Right lobe of liver (tissue), 6 donors: ENCODE measurements around the gene STRADA. TPM values are rescaled to one million over a fixed set of nuclear protein-coding genes. Genes with fewer than 3 reads are reported as not detected.

Experiments used
- ATAC-seq, 4 donors: fragments of 200-7000 bp; cut with Tn5 transposase; one replicate each; pipeline ENCODE4 v1.9.1; 2020; ENCODE audit warnings: mild to moderate bottlenecking in 4 of 4, moderate library complexity in 4 of 4
- DNase-seq, 3 donors: peaks; one replicate each; pipeline ENCODE4 v3.0.0-alpha.2; 2020
- H3K27ac ChIP-seq, 3 donors: fragments of 200-600 bp; one replicate each; pipeline ENCODE4 v1.8.0; 2022
- H3K27me3 ChIP-seq, 2 donors: fragments of 200-600 bp; one replicate each; pipeline ENCODE4 v1.8.0; 2022
- H3K36me3 ChIP-seq, 4 donors: fragments of 200-600 bp; sonication (generic) in 1 of 4; one replicate each; pipeline versions ENCODE4 v1.5.1 to v1.8.0; 2017 to 2022; ENCODE audit warnings: control low read depth in 1 of 4
- H3K4me1 ChIP-seq, 4 donors: fragments of 200-600 bp; sonication (generic) in 1 of 4; one replicate each; pipeline versions ENCODE4 v1.5.1 to v1.8.0; 2017 to 2022; ENCODE audit warnings: control low read depth in 1 of 4
- H3K4me3 ChIP-seq, 3 donors: fragments of 200-600 bp; one replicate each; pipeline ENCODE4 v1.8.0; 2022
- H3K9me3 ChIP-seq, 4 donors: fragments of 200-600 bp; sonication (generic) in 1 of 4; one replicate each; pipeline versions ENCODE4 v1.5.1 to v1.8.0; 2017 to 2022; ENCODE audit warnings: control low read depth in 1 of 4
- POLR2A ChIP-seq: fragments of 450-650 bp; IDR thresholded peaks from one replicate; pipeline ENCODE4 v1.6.1; 2017; ENCODE audit warnings: antibody characterized with exemption, mild to moderate bottlenecking
- WGBS: methylation state at CpG from one replicate; pipeline ENCODE4 v1.1.6; 2018; ENCODE audit warnings: low coverage, low lambda C conversion rate; ENCODE audit not compliant: insufficient coverage; ENCODE audit errors: missing lambda C conversion rate; 5-methylcytosine and 5-hydroxymethylcytosine counted together
- intact Hi-C, 2 donors: fragments of 100-400 bp; cut with DNase I; formaldehyde crosslinking; loops; one replicate each; pipeline versions ENCODE4 v1.11.2 to v1.14.1; 2022
- total RNA-seq, 6 experiments: library from RNA; depleted of rRNA in 2 of 6; stranded (reverse); fragments of >200 nt in 2 of 6; fragmentation: NEBNext Ultra II Directional in 3 of 6; extraction: Animal tissue kit (Norgen Biotek cat#: 25700) in 3 of 6; gene quantifications; one replicate each; pipeline versions ENCODE4 v1.1.0 to v1.2.4, GENCODE V29; 2016 to 2023
- TF ChIP-seq, protein P1 (sequence below), 4 donors: fragments of 200-600 bp in 3 of 4; fragments of 450-650 bp in 1 of 4; IDR thresholded peaks; one replicate each; pipeline versions ENCODE4 v1.5.1 to v1.8.0; 2016 to 2022; ENCODE audit warnings: antibody characterized with exemption in 4 of 4, mild to moderate bottlenecking in 2 of 4
- donor health status: DM: no; HTN: yes; CAD: no.
- donor health status: DM: no; HTN: no; CAD: no.
- donor health status: DM: no; HTN: no; CAD: no.
- donor health status: DM: no; HTN: yes; CAD: no.
- donor health status: DM: no; HTN: yes; CAD: no.

Gene STRADA
- total RNA-seq, 6 experiments from 2014 or later = 8.4 to 15.1 (median 13.0) TPM

DNA sequence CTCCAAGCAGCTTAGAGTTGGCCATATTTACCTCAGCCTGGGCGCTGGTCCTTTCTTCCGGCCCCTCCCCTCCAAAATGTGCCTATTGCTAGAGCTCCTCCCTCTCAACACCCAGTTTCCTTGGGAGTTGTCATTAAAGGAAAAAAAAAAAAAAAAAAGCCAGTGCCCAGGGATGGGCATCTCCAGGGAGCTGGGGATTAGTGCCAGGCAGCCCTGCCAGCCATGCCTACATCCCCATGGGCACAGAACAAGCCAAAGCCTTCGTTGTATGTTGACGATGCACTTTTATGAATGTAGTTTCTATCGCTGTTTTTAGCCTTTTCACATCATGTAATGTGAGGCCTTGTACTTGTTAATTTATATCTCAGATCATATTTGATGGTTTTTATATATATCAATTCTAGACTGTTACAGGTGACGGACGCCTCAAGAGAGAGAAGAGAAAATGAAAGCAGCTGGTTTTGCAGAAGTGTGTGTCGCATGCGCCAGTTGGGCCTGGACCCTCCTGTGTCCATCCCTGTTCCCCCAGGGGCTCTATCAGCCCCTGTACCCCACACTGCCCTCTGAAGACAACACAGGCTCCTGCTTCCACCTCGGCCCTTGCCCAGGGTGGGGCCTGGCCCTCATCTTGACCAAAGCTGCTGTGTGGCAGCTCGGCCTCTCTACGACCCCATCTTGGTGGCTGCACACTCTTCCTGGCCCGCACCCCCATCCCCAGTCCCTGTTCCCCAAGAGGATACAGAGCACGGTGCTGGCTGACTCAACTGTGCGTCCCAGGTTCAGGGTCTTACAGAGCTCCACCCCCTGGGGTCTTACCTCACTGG lies 46.4 kb downstream of the STRADA start:
- no peak overlapping the region for H3K4me3 ChIP-seq
- ATAC-seq (no peak), DNase-seq (no peak)
- no peaks in the 10 kb centered on the region for H3K27me3 ChIP-seq
- TF ChIP-seq, protein P1, sequence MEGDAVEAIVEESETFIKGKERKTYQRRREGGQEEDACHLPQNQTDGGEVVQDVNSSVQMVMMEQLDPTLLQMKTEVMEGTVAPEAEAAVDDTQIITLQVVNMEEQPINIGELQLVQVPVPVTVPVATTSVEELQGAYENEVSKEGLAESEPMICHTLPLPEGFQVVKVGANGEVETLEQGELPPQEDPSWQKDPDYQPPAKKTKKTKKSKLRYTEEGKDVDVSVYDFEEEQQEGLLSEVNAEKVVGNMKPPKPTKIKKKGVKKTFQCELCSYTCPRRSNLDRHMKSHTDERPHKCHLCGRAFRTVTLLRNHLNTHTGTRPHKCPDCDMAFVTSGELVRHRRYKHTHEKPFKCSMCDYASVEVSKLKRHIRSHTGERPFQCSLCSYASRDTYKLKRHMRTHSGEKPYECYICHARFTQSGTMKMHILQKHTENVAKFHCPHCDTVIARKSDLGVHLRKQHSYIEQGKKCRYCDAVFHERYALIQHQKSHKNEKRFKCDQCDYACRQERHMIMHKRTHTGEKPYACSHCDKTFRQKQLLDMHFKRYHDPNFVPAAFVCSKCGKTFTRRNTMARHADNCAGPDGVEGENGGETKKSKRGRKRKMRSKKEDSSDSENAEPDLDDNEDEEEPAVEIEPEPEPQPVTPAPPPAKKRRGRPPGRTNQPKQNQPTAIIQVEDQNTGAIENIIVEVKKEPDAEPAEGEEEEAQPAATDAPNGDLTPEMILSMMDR (IDR thresholded peaks at IDR 0.05) = no peak
- TF ChIP-seq POLR2A = no peak
- peaks cover 0 to 18% (median 8%) of the 10 kb centered on the region in 4 donors for H3K4me1 ChIP-seq
- 67% methylated on average over 14 of the region's 15 CpGs for WGBS
- intact Hi-C loops = loop anchor here in 1 of 2 donors (10.0 kb wide), 1 partner anchor 60 kb away; no protein-coding TSS in a partner anchor
- peaks cover 0 to 35% (median 17%) of the 10 kb centered on the region in 4 donors for H3K36me3 ChIP-seq
- H3K9me3 ChIP-seq = no peaks in the 10 kb centered on the region
- no peak overlapping the region for H3K27ac ChIP-seq

DNA sequence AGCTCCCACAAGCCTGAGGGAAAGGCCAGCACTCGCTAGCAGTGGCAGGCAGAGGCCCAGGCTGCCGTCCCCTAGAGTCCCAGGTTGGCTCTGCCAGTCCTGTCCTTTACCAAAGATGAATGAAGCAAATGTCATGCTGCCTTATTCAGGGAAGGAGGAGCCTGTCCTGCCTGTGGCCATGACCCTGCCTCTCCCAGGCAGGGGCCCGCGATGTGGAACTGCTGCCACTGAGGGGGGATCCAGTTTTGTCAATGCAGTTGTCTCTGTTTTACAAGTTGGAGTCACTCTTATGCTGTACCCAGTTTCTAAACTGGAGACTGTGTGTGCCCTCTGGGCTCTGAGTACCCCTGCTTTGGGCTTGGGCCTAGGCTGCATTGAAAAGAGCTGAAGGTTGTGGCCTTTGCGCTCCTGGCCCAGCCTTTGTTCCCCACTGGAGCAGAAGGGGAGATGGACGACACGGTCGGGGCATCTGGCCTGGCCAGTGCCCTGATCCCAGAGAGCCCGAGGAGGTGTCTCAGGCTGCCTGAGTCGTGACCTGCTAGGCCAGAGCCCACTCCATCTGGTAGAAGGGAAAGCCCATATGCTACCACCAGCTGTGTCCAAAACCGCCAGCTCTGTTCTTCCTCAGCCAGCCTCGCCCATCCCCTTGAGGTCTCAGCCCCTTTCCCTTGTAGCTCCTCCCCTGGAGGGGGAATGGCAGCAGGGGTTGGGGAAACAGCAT lies 47.2 kb downstream of the STRADA start:
- 80% methylated on average over 3 of the region's 12 CpGs for WGBS
- Histone ChIP-seq H3K4me3 (no peak overlapping the region), H3K27ac (no peak overlapping the region), H3K9me3 (no peaks in the 10 kb centered on the region), H3K27me3 (no peaks in the 10 kb centered on the region), H3K4me1 (peaks cover 0 to 18% (median 7%) of the 10 kb centered on the region in 4 donors), H3K36me3 (peaks cover 0 to 43% (median 23%) of the 10 kb centered on the region in 4 donors)
- intact Hi-C loops = loop anchor here in 1 of 2 donors (10.0 kb wide), 1 partner anchor 60 kb away; no protein-coding TSS in a partner anchor
- no peak for TF ChIP-seq POLR2A
- TF ChIP-seq, protein P1 (IDR thresholded peaks at IDR 0.05) = no peak
- no peak for DNase-seq
- no peak for ATAC-seq

DNA sequence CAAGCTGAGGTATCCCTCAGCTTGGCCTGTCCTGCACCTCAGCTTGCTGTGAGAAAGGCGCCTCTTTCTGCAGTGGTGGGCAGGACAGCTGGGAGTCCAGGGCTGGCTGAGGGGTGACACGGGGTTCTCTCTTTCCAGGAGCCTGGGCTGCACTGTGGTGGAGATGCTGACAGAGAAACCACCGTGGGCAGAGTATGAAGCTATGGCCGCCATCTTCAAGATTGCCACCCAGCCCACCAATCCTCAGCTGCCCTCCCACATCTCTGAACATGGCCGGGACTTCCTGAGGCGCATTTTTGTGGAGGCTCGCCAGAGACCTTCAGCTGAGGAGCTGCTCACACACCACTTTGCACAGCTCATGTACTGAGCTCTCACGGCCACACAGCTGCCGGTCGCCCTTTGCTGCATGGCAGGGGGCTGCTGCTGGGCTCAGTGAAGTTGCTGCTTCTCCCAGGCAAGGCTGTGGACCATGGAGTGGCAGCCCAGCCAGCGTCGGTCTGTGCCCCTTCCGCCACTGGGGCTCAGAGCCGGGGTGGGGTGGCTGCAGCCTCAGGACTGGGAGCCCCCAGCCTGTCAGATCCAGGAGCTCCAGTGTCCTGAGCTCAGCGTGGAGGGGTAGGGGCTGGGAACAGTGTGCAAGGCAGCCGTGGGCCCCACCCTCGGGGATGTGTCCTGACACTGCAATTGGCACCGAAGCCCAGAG lies 48.0 kb downstream of the STRADA start:
- no peak overlapping the region for H3K27ac ChIP-seq
- H3K36me3 ChIP-seq = peaks cover 0 to 51% (median 26%) of the 10 kb centered on the region in 4 donors
- WGBS = no CpG with 5 or more reads among the region's 18 CpGs
- no peak for DNase-seq
- peaks cover 0 to 10% (median 3%) of the 10 kb centered on the region in 4 donors for H3K4me1 ChIP-seq
- no peaks in the 10 kb centered on the region for H3K27me3 ChIP-seq
- intact Hi-C loops = loop anchor here in 1 of 2 donors (10.0 kb wide), 1 partner anchor 59 kb away; no protein-coding TSS in a partner anchor
- no peak overlapping the region for H3K4me3 ChIP-seq
- H3K9me3 ChIP-seq = no peaks in the 10 kb centered on the region
- TF ChIP-seq POLR2A = no peak
- TF ChIP-seq, protein P1 (IDR thresholded peaks at IDR 0.05) = no peak
- ATAC-seq = no peak

DNA sequence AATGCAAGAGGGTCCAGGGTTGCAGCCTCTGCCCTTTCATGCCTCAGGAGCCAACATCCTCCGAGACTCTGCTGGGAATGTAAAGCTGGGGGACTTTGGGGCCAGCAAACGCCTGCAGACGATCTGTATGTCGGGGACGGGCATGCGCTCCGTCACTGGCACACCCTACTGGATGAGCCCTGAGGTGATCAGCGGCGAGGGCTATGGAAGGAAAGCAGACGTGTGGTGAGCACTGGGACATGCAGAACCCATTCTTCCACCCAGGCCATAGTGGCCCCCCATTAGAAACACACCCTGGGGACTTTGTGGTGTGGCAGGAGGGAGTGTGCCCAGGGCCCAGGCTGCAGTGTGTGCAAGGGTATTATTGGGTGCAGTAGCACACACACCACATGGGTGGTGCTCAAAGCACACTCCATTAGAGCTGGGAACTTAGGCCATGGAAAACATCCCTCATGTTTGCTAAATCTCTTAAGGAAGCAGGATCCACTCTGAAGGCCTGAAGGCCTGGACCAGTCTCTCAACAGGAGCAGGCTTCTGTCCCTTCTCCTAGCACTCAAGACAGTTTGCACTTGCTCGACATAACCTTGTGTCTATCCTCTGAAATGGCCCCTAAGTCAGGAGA lies 49.3 kb downstream of the STRADA start:
- ATAC-seq (no peak), DNase-seq (no peak)
- Histone ChIP-seq H3K27me3 (no peaks in the 10 kb centered on the region), H3K4me3 (no peak overlapping the region), H3K4me1 (no peaks in the 10 kb centered on the region), H3K9me3 (no peaks in the 10 kb centered on the region), H3K27ac (no peak overlapping the region), H3K36me3 (peaks cover 0 to 57% (median 26%) of the 10 kb centered on the region in 4 donors)
- WGBS = 90% methylated on average over 8 of the region's 11 CpGs
- intact Hi-C loops = loop anchor here in 1 of 2 donors (10.0 kb wide), 1 partner anchor 58 kb away; no protein-coding TSS in a partner anchor
- no peak for TF ChIP-seq POLR2A
- TF ChIP-seq, protein P1 (IDR thresholded peaks at IDR 0.05) = no peak
